Testis (tissue), 2 donors: Measurements from ENCODE around the gene INPP5A.

ENCODE experiments used
- CTCF ChIP-seq, 3 experiments: fragments of 450-650 bp in 2 of 3; fragments of 200-600 bp in 1 of 3; sonication (generic) in 1 of 3; IDR thresholded peaks; one replicate each; pipeline ENCODE4 v1.5.1; 2016 to 2019; ENCODE audit warnings: antibody characterized with exemption in 3 of 3, mild to moderate bottlenecking in 2 of 3, moderate library complexity in 1 of 3
- POLR2A ChIP-seq: fragments of 450-650 bp; IDR thresholded peaks from one replicate; pipeline ENCODE4 v1.6.1; 2017; ENCODE audit warnings: antibody characterized with exemption, mild to moderate bottlenecking, moderate library complexity

- TF ChIP-seq CTCF (IDR thresholded peaks at IDR 0.05) = no peak
- TF ChIP-seq POLR2A = no peak
These were observed 142.1 kb downstream of the INPP5A start for GRCh38 chr10:132679640-132680039.
